Measurements from ENCODE around the gene AFMID. TPM values are rescaled to one million over a fixed set of nuclear protein-coding genes. Genes with fewer than 3 reads are reported as not detected.

Gene AFMID
- total and polyA plus RNA-seq, 2 donors (not counting 1 experiment from before 2014, with no cell fraction given) = 18.2 to 24.8 TPM

GRCh38 chr17:78172249-78173051 lies 14.7 kb upstream of the AFMID start:
- peak; percentile 25 for ATAC-seq (ENCODE audit: low read depth)

More at GRCh38 chr17:78172249-78173051, 14.7 kb upstream of the AFMID start:
- Mint-ChIP-seq H3K27me3 (no peaks in the 10 kb centered on the region), H3K9me3 (ENCODE audit: insufficient read depth) (no peaks in the 10 kb centered on the region), H3K27ac (peak overlapping the region; percentile 89), H3K4me3 (peak overlapping the region; percentile 83), H3K4me1 (peaks cover 79% of the 10 kb centered on the region)
- CTCF ChIA-PET = interaction anchor here (0.8 to 19.2 kb wide), 6 partner anchors 11 to 61 kb away, joined by 3 to 357 read pairs (median 76); partner anchors contain the start of genes TMC6 and TMC8
- 21% methylated on average over 14 of the region's 19 CpGs for WGBS (ENCODE audit: insufficient coverage)
- Histone ChIP-seq H3K4me3 (ENCODE audit: control extremely low read depth in 1 of 5, extremely low read depth in 1 of 5, insufficient read depth in 1 of 5, low read depth in 2 of 5, low read length in 4 of 5) (peak overlapping the region in 2 of 5 experiments; percentile 17 to 52), H3K27ac (ENCODE audit: low read length in 2 of 2) (peak overlapping the region; percentile 74 to 95), H3K4me1 (ENCODE audit: control insufficient read depth in 2 of 2, insufficient read depth in 2 of 2, low read length in 2 of 2) (peaks cover 82 to 87% of the 10 kb centered on the region in 2 donors), H4K20me1 (ENCODE audit: control insufficient read depth, insufficient read depth, low read length, poor library complexity, severe bottlenecking) (peaks cover 25% of the 10 kb centered on the region), H2AFZ (ENCODE audit: insufficient read depth, low read depth, low read length, poor library complexity, severe bottlenecking) (no peak overlapping the region), H3K9me3 (ENCODE audit: control extremely low read depth in 1 of 3, control insufficient read depth in 2 of 3, insufficient read depth in 1 of 3, low read length in 2 of 3) (no peaks in the 10 kb centered on the region), H3K79me2 (ENCODE audit: control insufficient read depth, insufficient read depth, low read length) (peaks cover 49% of the 10 kb centered on the region), H3K4me2 (replicated peaks; ENCODE audit: low read depth, low read length, poor library complexity, severe bottlenecking) (peak overlapping the region; percentile 73), H3K9ac (ENCODE audit: low read length) (peak overlapping the region; percentile 32), H3K36me3 (replicated peaks in 1 of 2; ENCODE audit: control extremely low read depth in 1 of 2, control insufficient read depth in 1 of 2, extremely low read depth in 1 of 2, insufficient read depth in 2 of 2, low read length in 1 of 2) (peaks cover 0 to 47% of the 10 kb centered on the region in 2 experiments), H3K27me3 (replicated peaks in 1 of 4; ENCODE audit: control extremely low read depth in 1 of 4, control insufficient read depth in 3 of 4, insufficient read depth in 4 of 4, low read length in 3 of 4) (no peaks in the 10 kb centered on the region)
- intact Hi-C loops (cut with micrococcal nuclease) = loop anchor here (1.0 kb wide), 1 partner anchor 17 kb away; no protein-coding TSS in a partner anchor
- POLR2A ChIA-PET = interaction anchor here (0.5 to 19.6 kb wide), 7 partner anchors 9 to 214 kb away, joined by 3 to 432 read pairs (median 3); partner anchors contain the start of genes TMC6 and TMC8
- TF ChIP-seq CTCF (IDR thresholded peaks at IDR 0.05) = no peak
- TF ChIP-seq EZH2 (IDR thresholded peaks at IDR 0.05; ENCODE audit: borderline replicate concordance, insufficient read depth, low read depth, low read length, poor library complexity, severe bottlenecking) = no peak
- peak; percentile 64 for DNase-seq
